ENCODE results near the gene KNL1.

GRCh38 chr15:40567111-40567510, 26.9 kb upstream of the KNL1 start:
- no peak for TF ChIP-seq POLR2A (IDR thresholded peaks at IDR 0.05)
- no peak for TF ChIP-seq CTCF (IDR thresholded peaks at IDR 0.05)
